ENCODE results near the gene HSPA6.
A peak's percentile ranks its signal among the peaks of the same experiment; 100 is the strongest.
"Not testable (repeated sequence)": the region's sequence is repeated elsewhere in the genome, so short reads cannot be mapped to it uniquely, and the experiment has no call there.

The HSPA6 gene

DNA sequence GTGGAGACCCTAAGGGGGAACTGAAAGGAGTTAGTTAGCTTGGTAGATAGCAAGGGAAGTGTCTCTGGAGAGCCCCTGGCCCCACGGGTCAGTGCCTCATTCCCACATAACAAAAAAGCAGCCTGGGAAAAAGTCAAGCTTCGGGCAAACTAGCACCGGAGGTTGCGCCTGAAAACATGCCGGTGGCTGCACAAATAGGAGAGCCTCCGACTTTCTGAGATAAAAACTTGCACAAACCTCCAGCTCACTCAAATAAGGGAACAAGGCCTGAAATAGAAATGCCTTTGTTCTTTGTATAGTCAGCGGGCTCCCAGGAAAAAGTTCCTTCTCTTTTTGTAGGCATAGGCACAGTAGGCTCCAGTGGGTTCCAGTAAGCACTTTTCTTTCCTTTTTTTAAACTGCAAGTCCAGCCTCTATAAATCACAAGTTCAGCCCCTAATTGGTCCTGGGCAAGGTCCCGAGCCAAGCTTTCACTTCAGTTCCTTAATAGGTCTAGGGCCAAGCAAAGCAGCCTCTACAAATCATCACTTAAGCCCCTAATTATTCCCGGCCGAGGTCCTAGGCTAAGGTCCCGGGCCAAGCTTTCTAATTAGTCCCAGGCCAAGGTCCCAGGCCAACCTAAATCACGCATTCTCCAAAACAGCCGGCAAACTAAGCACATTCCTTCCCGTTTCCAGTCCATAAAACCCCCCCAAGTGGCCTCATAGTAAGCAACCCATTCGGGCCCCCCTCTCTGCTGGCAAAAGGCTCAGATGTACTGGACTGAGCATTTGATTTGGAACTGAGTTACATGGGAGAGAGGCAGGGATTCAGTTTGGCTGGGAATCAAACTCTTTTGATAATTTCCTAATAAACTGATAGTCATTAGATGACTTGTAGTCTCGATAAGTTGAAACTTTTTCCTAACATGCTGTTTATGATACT lies 8.6 kb downstream of the HSPA6 start:
- peak; percentile 74 for DNase-seq (ENCODE audit: low spot score)

DNA sequence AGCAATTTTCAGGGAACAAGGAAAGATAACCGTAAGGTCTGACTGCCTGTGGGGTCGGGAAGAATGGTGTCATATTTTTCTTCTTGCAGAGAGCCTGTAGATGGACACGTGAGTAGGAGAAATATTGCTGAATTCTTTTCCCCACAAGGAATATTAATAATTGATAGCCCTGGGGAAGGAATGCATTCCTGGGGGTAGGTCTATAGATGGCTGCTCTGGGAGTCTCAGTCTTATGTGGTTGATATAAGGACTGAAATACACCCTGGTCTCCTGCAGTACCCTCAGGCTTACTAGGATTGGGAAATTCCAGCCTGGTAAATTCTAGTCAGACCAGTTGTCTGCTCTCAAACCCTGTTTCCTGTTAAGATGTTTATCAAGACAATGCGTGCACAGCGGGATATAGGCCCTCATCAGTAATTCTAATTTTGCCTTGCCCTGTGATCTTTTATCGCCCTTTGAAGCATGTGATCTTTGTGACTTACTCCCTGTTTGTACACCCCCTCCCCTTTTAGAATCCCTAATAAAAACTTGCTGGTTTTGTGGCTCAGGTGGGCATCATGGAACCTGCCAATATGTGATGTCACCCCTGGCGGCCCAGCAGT lies 12.8 kb downstream of the HSPA6 start:
- not testable (repeated sequence) for DNase-seq (ENCODE audit: low spot score)

DNA sequence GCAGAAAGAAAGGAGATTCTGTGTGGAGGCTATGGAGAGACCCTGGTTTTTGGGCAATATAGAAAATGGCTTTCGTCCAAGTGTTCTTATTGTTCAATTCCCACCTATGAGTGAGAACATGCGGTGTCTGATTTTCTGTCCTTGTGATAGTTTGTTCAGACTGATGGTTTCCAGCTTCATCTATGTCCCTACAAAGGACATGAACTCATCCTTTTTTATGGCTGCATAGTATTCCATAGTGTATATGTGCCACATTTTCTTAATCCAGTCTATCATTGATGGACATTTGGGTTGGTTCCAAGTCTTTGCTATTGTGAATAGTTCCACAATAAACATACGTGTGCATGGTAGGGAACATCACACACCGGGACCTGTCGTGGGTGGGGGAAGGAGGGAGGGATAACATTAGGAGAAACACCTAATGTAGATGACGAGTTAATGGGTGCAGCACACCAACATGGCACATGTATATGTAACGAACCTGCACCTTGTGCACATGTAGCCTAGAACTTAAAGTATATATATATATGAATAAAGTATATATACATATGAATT lies 14.7 kb downstream of the HSPA6 start:
- DNase-seq (ENCODE audit: low spot score), result not testable (repeated sequence)

DNA sequence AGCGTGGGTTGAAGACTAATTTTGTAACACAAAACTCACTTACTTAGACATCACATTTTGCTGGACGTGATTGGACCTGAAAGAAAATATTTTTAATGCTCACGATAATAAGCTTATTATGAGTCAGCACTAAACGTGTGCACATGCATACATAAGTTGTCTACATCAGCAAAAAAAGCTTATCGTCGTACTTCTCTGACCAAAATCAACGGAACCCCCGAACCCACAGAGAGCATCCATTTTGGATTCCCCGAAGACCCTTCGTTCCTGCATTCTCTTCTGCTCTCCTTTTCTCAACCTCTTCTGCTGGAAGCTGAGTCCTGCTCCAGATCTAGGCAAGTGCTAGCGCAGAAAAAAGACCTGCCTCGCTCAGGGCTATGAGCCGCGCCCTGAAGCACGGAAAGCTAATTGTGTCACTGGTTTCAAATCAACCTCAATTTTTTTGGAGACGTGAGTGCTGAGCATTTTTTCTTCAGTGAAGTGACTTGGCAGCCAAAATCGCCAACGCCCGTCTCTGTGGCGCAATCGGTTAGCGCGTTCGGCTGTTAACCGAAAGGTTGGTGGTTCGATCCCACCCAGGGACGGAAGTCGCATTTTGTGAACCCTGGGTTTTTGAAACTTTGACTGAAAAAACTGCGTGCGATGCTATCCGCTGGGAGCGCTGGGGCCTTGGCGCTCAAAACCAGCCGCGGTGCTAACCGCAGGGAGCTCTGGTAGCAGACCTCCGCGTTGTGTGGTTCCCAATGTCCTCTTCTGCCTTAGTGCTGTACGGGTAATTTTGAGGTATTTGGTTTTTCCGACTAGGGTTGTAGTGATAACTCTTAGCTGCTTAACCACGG lies 15.6 kb downstream of the HSPA6 start:
- DNase-seq (ENCODE audit: low spot score), result peak; percentile 57

DNA sequence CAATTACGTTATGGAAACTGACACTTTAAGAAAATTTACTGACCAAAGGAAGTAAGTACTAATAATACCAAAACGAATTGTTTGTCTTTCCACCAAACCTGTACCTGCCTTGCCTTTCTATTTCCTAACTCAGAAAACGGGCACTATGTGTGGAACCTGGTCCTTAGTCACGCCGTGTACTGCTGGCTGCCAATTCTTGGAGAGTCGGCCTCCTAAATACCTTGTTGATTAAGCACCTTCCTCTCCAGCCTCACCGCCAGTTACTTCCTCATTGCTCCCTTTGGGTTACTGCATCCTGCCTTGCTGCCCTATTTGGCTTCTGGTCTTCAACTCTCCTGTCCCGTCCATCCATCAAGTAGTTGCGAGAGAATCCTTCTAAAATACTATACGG lies 16.2 kb downstream of the HSPA6 start:
- DNase-seq (ENCODE audit: low spot score), result not testable (repeated sequence)

DNA sequence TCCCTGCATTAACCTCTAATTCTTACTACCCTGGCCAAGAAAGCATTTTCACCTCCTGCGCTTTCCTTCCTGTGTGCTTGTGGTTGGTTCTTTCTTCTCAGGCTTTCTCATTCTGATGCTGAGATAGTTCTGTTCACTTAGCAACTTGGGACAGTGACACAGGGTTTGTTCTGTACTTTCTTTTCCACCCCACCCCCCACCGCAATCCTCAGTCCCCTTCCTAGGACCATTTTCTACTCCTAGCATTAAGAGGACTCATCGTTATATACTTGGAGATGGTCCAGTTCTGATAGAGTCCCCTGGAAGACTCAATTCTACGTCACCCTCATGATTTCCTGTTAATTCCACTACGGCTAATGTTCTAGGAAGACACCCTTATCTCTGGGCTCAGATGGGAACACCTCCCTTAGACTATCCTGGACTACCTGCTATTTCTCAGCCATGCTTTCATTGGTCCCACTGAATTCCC lies 17.8 kb downstream of the HSPA6 start:
- DNase-seq (ENCODE audit: low spot score), result not testable (repeated sequence)

DNA sequence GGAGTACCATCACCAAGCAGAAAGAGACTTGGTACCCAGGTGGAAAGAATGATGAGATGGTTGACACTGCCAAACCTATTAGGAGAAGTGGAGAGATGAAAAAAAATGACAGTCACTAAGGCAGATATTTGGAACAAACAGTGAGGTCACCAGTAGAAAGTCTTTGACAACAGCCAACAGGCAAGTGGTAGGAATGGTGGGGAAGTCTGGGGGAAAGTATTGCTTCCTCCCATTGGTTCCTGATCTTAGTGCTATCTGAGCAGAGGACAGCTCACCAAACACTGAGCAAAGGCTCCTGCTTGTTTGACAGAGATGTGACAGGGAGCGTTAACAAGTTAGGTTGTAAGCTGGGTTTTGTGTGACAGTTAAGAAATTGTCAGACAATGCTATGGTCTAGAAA lies 18.8 kb downstream of the HSPA6 start:
- DNase-seq (ENCODE audit: low spot score), result not testable (repeated sequence)

DNA sequence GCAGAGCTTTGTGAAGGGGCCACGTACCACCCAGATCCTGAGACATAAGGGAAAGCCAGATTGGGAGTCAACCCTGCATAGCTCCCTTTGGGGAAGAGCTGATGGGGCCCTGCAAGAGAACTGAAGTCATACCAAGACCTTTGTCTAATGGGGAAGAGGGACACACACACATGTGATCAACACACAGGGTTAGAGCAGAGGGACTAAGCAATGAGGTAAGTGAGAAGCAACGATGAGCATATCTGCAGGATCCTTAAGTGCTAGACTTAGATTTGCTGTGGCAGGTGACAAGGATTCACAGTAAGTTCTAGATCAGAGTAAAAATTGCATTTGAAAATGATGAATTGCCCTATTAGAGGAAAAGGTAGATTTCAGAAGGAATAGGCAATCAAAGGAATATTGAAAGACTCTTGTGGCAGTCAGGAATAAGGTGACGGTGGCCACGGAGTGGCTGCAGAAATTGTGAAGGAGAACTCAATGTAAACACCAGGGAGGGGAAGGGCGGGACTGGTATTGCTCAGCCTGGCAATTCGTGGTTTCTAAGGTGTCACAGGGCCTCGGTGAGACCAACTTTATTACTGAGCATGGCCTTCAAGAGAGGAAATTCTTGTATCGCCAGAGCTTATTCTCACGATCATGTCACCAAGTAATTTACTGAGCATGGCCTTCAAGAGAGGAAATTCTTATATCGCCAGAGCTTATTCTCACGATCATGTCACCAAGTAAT lies 20.8 kb downstream of the HSPA6 start:
- not testable (repeated sequence) for DNase-seq (ENCODE audit: low spot score)

DNA sequence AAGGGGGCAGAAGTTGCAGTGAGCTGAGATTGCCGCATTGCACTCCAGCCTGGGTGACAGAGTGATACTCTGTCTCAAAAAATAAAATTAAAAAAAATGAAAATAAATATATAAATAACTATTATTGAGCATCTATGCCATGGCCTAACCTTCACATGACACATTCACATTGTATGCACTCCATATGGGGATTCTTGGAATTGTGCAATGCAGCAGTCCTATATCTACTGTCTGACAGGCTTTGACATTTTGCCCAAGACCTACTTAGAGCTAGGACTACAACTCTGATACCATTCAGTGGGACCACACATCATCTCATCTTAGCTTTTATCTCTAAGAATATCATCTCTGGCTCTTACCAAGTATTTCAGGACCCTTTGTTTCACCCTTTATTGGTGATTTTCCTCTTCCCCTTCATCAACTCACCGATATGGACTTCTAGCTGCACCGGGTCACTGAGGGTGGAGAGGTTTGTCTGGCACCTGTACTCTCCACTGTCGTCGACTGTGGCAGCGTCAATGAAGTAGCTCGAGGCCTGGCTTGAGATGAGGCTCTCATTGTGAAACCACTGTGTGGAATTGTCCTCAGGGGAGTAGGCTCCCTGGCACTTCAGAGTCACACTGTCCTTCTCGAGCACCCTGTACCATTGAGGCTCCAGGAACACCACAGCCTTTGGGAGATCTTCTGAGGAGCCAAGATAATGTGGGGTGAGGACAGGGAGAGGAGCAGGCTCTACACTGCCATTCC lies 23.8 kb downstream of the HSPA6 start:
- DNase-seq (ENCODE audit: low spot score), result not testable (repeated sequence)

DNA sequence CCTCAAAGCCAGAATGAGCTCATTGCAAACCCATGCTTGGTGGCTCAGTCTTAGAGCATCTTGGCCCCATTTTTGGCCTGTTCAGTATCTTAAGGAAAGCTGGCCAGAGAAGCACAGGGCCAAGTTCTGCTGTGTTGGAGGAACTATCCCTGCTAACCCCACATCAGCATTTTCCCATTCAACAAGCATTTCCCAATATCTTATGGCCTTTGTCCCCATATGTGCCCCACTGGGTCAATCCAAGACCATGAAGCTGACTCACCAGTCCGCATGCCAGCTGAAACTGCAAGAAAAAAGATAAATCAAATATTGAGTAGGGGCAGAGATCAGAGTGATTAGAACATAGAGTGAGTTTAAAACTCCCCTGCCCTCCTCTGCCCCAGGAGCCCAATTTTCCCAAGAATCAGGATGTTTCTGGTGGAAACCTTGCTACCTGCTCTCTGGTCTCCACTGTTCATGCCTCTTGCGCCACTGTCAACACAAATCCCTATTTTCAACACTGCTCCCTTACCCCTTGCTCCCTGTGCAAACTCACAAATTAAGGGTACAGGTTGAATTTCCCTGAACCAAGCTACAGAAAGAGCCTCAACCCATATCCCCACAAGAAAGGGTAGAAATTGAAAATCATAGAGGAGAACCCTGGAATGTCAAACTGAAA lies 24.5 kb downstream of the HSPA6 start:
- DNase-seq (ENCODE audit: low spot score), result not testable (repeated sequence)

DNA sequence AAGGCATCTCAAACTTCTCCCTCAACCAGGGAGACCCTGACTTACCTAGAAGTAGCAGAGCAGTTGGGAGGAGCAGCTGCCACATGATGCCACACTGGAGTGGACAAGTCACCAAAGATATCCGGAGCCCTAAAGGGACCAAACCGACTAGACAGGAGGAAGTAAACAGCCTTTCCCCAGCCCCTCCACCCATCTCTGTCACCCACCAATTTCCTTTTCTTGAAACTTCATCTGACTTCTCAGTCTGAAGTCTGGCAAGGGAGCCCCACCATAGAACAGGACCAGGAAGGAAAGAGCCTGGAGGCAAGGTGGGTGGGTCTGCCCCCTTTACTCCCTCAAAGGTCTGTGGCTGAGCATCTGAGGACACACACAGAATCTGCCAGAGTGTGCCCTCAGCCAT lies 25.3 kb downstream of the HSPA6 start, which contains the start of gene FCGR3A:
TSS of gene FCGR3A (minus strand) at position 167 of the 400 bp plus-strand sequence. CDS start at position 85, 82 bp downstream.
- DNase-seq (ENCODE audit: low spot score), result no peak

DNA sequence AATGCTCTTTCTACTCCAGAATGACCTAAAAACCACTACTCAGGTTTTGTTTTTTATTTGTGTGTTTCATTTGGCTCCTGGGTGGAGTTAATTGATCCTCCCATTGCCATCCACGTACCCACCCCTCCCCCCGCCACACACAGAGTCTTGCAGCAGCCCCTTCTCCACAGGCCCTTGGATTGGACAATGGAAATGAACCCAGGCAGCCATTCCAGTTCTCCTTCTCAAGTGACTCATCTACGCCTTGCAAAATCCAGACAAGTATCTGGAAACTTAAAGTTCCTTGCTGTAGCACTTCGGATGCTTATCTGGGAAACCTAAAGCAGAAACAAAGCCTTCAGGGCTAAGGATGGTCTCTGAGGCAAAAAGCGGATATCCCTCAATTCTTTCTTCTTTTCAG lies 26.6 kb downstream of the HSPA6 start:
- DNase-seq (ENCODE audit: low spot score), result not testable (repeated sequence)

DNA sequence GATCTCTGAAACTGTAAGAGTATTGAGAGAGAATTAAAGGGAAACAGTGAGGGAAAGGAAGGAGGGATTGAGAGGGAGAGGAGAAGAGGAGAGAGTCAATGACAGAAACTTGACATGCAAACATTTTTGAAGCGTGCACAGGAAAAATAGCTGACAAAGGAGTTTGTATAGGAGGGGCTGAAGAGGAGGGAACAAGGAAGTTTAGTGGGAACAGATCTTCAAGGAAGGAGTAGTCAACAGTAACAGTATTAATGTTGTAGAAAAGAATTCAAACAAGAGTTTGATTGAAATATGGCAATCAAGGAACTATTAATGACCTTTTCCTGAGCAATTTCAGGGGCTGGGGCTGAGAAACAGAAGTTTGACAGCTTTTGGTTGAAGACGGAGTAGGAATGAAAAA lies 29.3 kb downstream of the HSPA6 start:
- not testable (repeated sequence) for DNase-seq (ENCODE audit: low spot score)

DNA sequence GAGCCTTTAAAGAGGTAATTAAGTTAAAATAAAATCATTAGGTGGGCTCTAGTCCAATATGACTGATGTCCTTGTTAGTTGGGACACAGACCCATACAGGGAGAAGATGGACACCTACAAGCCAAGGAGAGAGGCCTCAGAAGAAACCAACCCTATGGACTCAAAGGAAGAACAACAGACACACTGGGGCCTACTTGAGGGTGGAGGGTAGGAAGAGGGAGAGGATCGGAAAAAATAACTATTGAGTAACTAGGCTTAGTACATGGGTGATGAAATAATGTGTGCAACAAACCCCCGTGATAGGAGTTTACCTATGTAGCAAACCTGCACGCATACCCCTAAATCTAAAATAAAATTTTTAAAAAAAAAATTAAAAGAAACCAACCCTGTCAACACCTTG lies 30.0 kb downstream of the HSPA6 start:
- not testable (repeated sequence) for DNase-seq (ENCODE audit: low spot score)

DNA sequence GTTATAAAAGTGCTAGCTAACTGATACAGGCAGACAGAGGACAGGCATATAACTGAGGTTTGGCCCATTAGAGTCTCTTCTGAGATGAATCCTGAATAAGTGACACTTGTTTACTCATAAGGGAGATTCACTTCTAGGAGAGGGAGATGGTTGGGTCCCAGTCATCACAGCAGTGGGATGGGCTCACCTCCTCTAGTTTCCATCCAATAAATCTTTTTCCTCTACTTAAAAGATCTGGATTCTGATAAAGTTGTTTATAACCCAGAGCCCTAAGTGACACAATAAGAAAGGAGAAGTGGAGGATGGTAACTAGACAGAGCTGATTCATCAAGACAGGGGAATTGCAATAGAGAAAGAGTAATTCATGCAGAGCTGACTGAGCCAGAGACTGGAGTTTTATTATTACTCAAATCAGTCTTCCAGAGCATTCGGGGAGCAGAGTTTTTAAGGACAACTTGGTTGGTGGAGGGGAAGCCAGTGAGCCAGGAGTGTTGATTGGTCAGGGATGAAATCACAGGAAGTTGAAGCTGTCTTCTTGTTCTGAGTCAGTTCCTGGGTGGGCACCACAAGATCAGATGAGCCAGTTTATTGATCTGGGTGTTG lies 30.6 kb downstream of the HSPA6 start:
- not testable (repeated sequence) for DNase-seq (ENCODE audit: low spot score)

DNA sequence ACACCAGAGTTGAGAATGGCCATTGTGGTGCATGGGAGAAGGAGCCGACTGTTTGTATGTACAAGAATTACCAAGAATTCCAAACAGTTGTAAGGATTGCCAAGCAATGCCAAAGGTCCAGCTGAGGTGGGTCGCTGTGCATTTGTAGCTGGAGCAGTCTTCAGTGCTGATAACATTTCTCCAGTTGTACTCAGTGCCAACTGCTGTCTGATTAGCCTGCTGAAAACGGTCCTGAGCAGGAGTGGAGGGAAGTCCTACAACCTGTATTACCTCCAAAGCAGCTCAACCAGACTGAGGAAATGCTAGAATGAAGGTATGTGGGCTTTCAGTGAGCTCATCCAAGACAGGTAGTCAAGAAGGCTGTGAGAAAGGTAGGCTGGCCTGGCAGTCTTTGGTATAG lies 31.8 kb downstream of the HSPA6 start:
- DNase-seq (ENCODE audit: low spot score), result not testable (repeated sequence)

DNA sequence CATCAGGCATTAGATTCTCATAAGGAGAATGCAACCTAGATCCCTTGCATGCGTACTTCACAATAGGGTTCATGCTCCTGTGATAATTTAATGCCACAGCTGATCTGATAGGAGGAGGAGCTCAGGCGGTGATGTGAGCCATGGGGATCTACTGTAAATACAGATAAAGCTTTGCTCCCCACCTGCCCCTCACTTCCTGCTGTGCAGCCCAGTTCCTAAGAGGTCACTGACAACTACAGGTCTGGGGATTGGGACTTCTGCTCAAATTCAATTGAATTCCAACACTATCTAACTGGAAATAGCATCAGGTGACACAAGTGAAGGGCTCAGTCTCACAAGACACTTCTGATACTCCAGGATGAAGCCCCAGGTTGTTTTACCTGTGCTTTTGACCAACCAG lies 32.6 kb downstream of the HSPA6 start:
- DNase-seq (ENCODE audit: low spot score), result not testable (repeated sequence)

DNA sequence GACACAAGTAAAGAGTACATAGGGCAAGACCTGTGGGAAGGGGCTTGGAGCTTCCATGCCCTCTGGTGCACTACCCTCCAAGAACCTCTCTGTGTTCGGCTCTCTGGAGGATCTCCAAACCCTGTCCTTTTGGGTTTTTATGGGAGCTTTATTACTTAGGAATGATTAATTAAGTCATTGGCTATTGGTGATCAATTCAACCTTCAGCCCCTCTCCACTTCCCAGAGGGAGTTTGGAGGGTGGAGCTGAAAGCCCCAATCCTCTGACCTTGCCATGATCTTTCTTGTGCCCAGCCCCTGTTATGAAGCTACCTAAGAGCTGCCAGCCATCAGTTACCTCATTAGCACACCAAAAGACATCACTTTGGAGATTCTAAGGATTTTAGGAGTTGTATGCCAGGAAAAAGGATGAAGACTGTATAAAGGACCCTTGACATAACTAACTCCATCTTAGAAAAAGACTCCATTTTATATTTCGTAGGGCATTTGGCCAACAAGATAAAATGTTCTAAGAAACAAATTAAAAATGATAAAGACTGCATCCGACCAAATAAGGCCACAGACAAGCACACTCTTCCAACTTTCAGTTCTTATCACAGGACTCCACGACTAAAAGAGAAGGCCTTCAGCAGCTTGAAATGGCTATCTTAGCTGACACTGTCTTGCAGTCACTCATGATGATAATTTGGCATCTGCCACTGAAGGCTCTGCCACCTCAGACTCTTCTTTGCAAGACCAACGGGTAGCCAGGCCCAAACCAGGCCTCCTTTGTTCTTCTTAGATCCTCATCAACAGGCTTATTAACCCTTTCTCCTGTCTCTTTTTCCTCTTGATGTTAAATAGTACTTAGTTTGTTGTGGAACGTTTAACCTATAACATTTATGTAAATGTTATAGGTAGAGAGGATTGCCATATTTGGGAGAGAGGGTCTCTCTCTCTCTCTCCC lies 33.4 kb downstream of the HSPA6 start:
- not testable (repeated sequence) for DNase-seq (ENCODE audit: low spot score)
